Erythroblast (primary cell): ENCODE measurements around the gene SSR2.

Experiments
- DNase-seq, 2 experiments: peaks; one replicate each; lab custom pipeline; 2025; lab: John Stamatoyannopoulos, UW
- GATA1 ChIP-seq: IDR thresholded peaks from 2 replicates; pipeline ENCODE4 v1.6.1; 2011; ENCODE audit warnings: low read depth, mild to moderate bottlenecking, control low read depth, low read length, moderate library complexity
- POLR2A ChIP-seq: IDR thresholded peaks from 2 replicates; pipeline ENCODE4 v1.6.1; 2011; ENCODE audit warnings: mild to moderate bottlenecking, low read length

Gene SSR2

DNA sequence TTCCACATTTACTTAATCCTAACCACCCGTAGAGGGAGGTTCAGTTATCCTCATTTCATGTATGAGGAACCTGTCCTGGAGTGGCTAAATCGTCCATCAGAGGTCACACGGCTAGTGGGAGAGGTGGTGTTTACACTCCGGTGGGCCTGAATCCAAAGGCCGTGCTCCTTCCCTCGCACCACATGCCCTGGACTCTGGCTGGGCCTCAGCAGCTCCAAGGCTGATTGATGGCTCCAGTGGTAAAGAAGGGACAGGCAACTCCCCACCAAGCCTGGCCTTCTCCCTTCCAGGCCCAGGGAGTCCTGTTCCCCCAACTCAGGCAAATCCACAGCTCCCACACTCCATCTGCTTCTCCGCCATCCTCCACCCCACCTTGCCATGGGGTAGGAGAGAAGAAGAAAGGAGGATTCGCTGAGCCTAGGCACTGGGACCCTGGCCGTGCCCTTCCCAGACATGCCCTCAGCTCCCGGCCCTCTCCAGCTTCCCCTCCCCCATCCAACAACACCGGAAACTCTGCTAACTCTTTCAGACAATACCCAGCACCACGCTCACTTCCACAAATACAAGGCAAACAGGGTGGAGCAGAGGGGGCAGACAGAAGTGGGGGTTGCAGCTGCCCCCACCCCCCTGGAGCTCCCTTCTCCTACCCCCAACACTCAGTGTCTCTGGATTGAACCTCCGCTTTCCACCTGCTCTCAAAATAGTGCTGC lies 53.3 kb downstream of the SSR2 start:
- DNase-seq, result no peak
- TF ChIP-seq POLR2A, result no peak
- no peak for TF ChIP-seq GATA1

DNA sequence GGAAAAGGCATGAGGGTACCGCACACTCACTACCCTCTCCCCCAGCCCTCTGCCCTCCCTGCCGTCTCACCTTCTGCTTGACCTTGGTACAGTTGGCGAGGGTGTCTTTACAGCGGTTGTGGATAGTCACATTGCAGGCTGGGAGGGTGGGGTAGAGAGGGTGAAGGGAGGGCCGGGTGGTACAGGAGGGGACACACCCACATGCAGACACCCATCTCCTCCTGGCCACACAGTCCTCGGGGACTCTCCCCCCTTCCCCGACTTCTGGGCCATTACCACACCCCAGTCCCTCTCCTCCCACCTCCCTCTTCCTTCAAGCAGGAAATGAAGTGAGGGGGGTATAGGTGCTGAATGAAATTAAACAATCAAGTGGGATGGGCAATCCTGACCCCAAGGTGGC lies 54.0 kb downstream of the SSR2 start:
- no peak for TF ChIP-seq POLR2A
- no peak for TF ChIP-seq GATA1
- peak in 1 of 2 experiments; percentile 20 for DNase-seq

DNA sequence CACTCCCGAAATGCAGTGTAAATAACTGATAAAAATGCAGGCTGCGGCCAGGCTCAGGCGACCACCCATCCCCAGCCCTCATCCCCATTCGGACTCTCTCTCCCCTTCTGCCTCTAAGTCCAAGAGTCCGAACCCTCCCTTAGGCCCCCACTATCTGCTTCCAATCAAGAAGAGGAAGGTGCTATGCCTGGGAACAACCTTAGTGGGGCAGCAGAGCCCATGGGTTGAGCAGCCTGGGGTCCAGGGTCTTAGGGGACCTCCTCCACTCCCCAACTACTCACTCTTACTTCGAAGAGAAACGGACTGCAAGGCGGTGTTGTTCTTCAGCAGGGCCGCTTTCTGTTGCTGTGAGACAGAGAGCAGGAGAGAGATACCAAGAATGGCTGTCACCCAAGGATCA lies 54.6 kb downstream of the SSR2 start:
- TF ChIP-seq GATA1 (no peak), POLR2A (no peak)
- DNase-seq, result peak; percentile 18 to 25

DNA sequence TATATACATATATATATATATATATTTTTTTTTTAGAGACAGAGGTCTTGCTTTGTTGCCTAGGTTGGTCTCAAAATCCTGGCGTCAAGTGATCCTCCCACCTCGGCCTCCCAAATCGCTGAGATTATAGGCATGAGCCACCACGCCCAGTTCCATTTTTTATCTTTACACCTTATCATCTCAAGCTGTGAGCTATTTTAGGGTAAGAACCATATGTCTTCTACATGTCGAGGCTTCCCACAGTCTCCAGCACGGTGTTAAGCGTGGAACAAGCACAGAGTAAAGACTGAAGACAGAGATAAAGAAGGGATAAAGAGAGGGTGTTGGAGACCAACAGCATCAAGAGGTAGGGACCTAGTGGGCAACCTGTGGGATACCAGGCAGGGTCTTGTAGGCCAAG lies 56.6 kb downstream of the SSR2 start:
- DNase-seq, result peak in 1 of 2 experiments; percentile 31
- TF ChIP-seq GATA1 (no peak), POLR2A (no peak)

DNA sequence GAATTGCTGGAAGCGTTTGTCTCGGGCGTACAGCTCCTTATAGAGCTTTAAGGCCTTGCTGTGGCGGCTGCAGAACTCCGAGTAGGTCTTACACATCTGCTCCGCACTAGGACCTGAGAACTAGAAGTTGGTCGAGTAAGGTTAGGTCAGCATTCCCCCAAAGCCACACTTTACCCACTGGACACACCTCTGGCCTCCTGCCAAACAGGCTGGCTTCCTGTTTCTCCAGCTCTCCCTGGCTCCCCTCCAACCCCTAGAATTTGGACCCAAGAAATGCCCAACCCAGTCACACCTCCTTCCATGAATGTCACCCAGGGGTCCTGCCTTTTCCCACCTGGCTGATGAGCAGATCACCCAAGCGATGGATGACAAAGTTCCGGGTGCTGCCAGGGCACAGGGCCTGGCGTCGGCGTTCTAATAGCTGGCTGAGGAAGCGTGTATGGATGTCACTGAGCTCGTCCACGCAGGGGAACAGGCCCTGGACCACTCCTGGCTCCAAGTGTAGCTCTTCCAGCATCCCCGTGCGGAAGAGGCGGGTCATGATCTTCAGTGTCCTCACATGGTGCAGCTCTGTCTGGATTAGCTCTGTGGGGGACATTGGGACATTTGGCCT lies 58.0 kb downstream of the SSR2 start:
- peak in 1 of 2 experiments; percentile 19 for DNase-seq
- TF ChIP-seq GATA1 (no peak), POLR2A (no peak)

DNA sequence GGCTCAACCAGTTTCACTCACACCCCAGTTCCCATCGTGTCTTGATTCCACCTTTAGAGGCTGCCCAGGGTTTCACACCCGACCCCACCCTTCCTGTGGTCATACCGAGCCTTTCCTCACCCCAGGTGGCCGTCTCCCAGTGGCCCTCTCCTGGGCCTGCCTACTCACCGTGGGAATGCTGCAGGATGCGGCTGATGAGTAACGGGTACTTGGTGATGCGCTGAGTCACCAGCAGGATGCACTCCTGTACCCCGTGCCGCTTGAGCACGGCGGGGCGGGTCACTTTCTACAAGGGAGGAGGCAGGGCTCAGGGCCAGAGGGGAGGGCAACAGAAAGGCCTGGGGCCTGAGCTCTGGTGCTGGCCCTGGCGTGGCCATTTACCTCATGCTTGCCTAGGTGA lies 58.8 kb downstream of the SSR2 start:
- peak; percentile 54 to 76 for DNase-seq
- TF ChIP-seq GATA1 (no peak), POLR2A (no peak)

DNA sequence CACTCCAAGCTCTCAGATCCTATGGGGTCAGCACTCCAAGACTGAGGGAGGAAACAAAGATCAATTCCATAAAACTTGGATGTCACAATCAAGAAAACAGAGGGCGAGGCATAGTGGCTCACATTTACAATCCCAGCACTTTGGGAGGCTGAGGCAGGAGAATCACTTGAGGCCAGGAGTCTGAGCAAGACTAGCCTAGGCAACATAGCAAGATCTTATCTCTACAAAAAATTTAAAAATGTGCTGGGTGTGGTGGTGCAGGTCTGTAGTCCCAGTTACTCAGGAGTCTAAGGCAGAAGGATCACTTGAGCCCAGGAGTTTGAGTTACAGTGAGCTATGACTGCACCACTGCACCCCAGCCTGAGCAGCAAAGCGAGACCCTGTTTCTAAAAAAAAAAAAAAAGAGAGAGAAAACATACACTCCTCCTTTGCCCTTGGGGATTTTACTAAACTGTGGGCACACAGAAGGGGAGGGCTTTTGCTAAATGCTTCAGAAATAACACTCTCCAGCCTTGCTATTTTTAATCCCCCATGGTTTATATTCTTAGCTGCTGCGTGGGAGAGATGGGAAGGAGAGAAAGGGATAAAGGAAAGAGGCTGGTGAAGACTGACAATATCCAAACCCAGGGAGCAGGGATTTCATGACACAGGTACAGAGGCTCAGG lies 60.5 kb downstream of the SSR2 start:
- TF ChIP-seq GATA1 (no peak), POLR2A (no peak)
- DNase-seq, result no peak
